ENCODE data around the gene FMO4. TPM values are rescaled to one million over a fixed set of nuclear protein-coding genes. Genes with fewer than 3 reads are reported as not detected.

Gene FMO4
- polyA plus RNA-seq (2013, experiment 1 of 2; ENCODE audit: insufficient read length), result 2.0 TPM
- polyA plus RNA-seq (2013, experiment 2 of 2; ENCODE audit: insufficient read length), result 2.5 TPM

- DNase-seq, result peak; percentile 99
Observed at GRCh38 chr1:171313835-171314320, at the start of gene FMO4. TSS of gene FMO4 (plus strand) at chr1:171314183. CDS start at chr1:171319826, 5,643 bp downstream.

- no peak for DNase-seq
Observed at GRCh38 chr1:171265686-171266085, 48.3 kb upstream of the FMO4 start.

- no peak for DNase-seq
Observed at GRCh38 chr1:171266930-171267329, 47.1 kb upstream of the FMO4 start.

GRCh38 chr1:171267391-171267790 is 46.6 kb upstream of the FMO4 start:
- DNase-seq, result peak; percentile 85

- no peak for DNase-seq
Observed at GRCh38 chr1:171270806-171271205, 43.2 kb upstream of the FMO4 start.

GRCh38 chr1:171277534-171277933 is 36.4 kb upstream of the FMO4 start:
- no peak for DNase-seq

GRCh38 chr1:171279234-171279633 is 34.7 kb upstream of the FMO4 start:
- no peak for DNase-seq

- DNase-seq, result no peak
Observed at GRCh38 chr1:171279678-171280077, 34.3 kb upstream of the FMO4 start.

- DNase-seq, result no peak
Observed at GRCh38 chr1:171280599-171280998, 33.4 kb upstream of the FMO4 start.

GRCh38 chr1:171286032-171286705 is 27.8 kb upstream of the FMO4 start:
- DNase-seq, result peak; percentile 19

- no peak for DNase-seq
Observed at GRCh38 chr1:171290621-171291020, 23.4 kb upstream of the FMO4 start.

- peak; percentile 93 for DNase-seq
Observed at GRCh38 chr1:171292799-171293198, 21.2 kb upstream of the FMO4 start.

- peak; percentile 79 for DNase-seq
Observed at GRCh38 chr1:171295383-171295782, 18.6 kb upstream of the FMO4 start.

- DNase-seq, result peak; percentile 56
Observed at GRCh38 chr1:171295821-171296220, 18.2 kb upstream of the FMO4 start.

- peak; percentile 8 for DNase-seq
Observed at GRCh38 chr1:171296897-171297296, 17.1 kb upstream of the FMO4 start.

- DNase-seq, result no peak
Observed at GRCh38 chr1:171298696-171299095, 15.3 kb upstream of the FMO4 start.

GRCh38 chr1:171299342-171299741 is 14.6 kb upstream of the FMO4 start:
- DNase-seq, result no peak

- DNase-seq, result no peak
Observed at GRCh38 chr1:171300401-171300800, 13.6 kb upstream of the FMO4 start.

- peak; percentile 7 for DNase-seq
Observed at GRCh38 chr1:171310661-171311087, 3.3 kb upstream of the FMO4 start.

- no peak for DNase-seq
Observed at GRCh38 chr1:171311771-171312558, 2.0 kb upstream of the FMO4 start.

- no peak for DNase-seq
Observed at GRCh38 chr1:171313319-171313834, 606 bp upstream of the FMO4 start.

GRCh38 chr1:171329251-171329650 is 15.3 kb downstream of the FMO4 start:
- no peak for DNase-seq

GRCh38 chr1:171334024-171334640 is 20.1 kb downstream of the FMO4 start:
- no peak for DNase-seq

Measured in fibroblast of skin of scalp (primary cell).